NCI-H1436 (cell line): ENCODE data around the gene OVCH1.

ENCODE experiments used
- DNase-seq: peaks from one replicate; lab custom pipeline; 2025; lab: John Stamatoyannopoulos, UW

Gene OVCH1

GRCh38 chr12:29497588-29497987 lies at the start of gene OVCH1:
OVCH1 (minus strand) TSS chr12:29497686; CDS start chr12:29497686, 0 bp downstream.
- no peak for DNase-seq

- DNase-seq, result no peak
Measured at GRCh38 chr12:29547151-29547632, 49.7 kb upstream of the OVCH1 start.

GRCh38 chr12:29546000-29546399 lies 48.5 kb upstream of the OVCH1 start:
- no peak for DNase-seq

- no peak for DNase-seq
Measured at GRCh38 chr12:29545102-29545467, 47.6 kb upstream of the OVCH1 start.

- no peak for DNase-seq
Measured at GRCh38 chr12:29544428-29545101, 47.1 kb upstream of the OVCH1 start.

GRCh38 chr12:29543036-29543435 lies 45.5 kb upstream of the OVCH1 start:
- no peak for DNase-seq

GRCh38 chr12:29537298-29537697 lies 39.8 kb upstream of the OVCH1 start:
- no peak for DNase-seq

GRCh38 chr12:29534935-29535334 lies 37.4 kb upstream of the OVCH1 start:
- DNase-seq, result no peak

- no peak for DNase-seq
Measured at GRCh38 chr12:29533815-29534489, 36.5 kb upstream of the OVCH1 start.

- no peak for DNase-seq
Measured at GRCh38 chr12:29531471-29531870, 34.0 kb upstream of the OVCH1 start.

- DNase-seq, result no peak
Measured at GRCh38 chr12:29530436-29530835, 33.0 kb upstream of the OVCH1 start.

GRCh38 chr12:29528161-29528560 lies 30.7 kb upstream of the OVCH1 start:
- DNase-seq, result no peak

GRCh38 chr12:29521951-29522350 lies 24.5 kb upstream of the OVCH1 start:
- DNase-seq, result no peak

GRCh38 chr12:29519585-29520182 lies 22.2 kb upstream of the OVCH1 start:
- DNase-seq, result peak; percentile 4

GRCh38 chr12:29518407-29518806 lies 20.9 kb upstream of the OVCH1 start:
- DNase-seq, result no peak

GRCh38 chr12:29517264-29517663 lies 19.8 kb upstream of the OVCH1 start:
- no peak for DNase-seq

- DNase-seq, result no peak
Measured at GRCh38 chr12:29516431-29516875, 19.0 kb upstream of the OVCH1 start.

GRCh38 chr12:29510591-29511185 lies 13.2 kb upstream of the OVCH1 start:
- DNase-seq, result no peak

- no peak for DNase-seq
Measured at GRCh38 chr12:29509503-29509902, 12.0 kb upstream of the OVCH1 start.

GRCh38 chr12:29508949-29509348 lies 11.5 kb upstream of the OVCH1 start:
- no peak for DNase-seq

GRCh38 chr12:29505122-29505521 lies 7.6 kb upstream of the OVCH1 start:
- no peak for DNase-seq

GRCh38 chr12:29503283-29503682 lies 5.8 kb upstream of the OVCH1 start:
- DNase-seq, result no peak

GRCh38 chr12:29499235-29499634 lies 1.7 kb upstream of the OVCH1 start:
- DNase-seq, result no peak
